ENCODE results near the gene MED31. TPM values are rescaled to one million over a fixed set of nuclear protein-coding genes. Genes with fewer than 3 reads are reported as not detected.

MED31 gene
- total and polyA plus RNA-seq, 2 of the 13 experiments (the other 11 are each of a cell fraction or from before 2014, with no cell fraction given) = 19.0 to 20.9 TPM

- TF ChIP-seq CCDC6 (CRISPR knock-in tag; IDR thresholded peaks at IDR 0.05) = no peak
- TF ChIP-seq ZNF549 (CRISPR knock-in tag; IDR thresholded peaks at IDR 0.05) = no peak
- TF ChIP-seq, protein P1, sequence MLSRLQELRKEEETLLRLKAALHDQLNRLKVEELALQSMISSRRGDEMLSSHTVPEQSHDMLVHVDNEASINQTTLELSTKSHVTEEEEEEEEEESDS (CRISPR knock-in tag; IDR thresholded peaks at IDR 0.05; ENCODE audit: borderline replicate concordance) = peak; percentile 32
- TF ChIP-seq ZBTB40 (IDR thresholded peaks at IDR 0.05) = no peak
- TF ChIP-seq ZBTB40 (CRISPR knock-in tag; IDR thresholded peaks at IDR 0.05) = peak; percentile 32
- TF ChIP-seq HOXA7 (CRISPR knock-in tag; IDR thresholded peaks at IDR 0.05) = no peak
- peak; percentile 72; the same call in 1 of the 2 replicates for TF ChIP-seq YEATS4 (CRISPR knock-in tag; IDR thresholded peaks at IDR 0.05; ENCODE audit: borderline replicate concordance)
- TF ChIP-seq, protein P2, sequence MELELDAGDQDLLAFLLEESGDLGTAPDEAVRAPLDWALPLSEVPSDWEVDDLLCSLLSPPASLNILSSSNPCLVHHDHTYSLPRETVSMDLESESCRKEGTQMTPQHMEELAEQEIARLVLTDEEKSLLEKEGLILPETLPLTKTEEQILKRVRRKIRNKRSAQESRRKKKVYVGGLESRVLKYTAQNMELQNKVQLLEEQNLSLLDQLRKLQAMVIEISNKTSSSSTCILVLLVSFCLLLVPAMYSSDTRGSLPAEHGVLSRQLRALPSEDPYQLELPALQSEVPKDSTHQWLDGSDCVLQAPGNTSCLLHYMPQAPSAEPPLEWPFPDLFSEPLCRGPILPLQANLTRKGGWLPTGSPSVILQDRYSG (CRISPR knock-in tag; IDR thresholded peaks at IDR 0.05) = no peak
- peak; percentile 95 for TF ChIP-seq ZFY (CRISPR knock-in tag; IDR thresholded peaks at IDR 0.05)
- peak; percentile 93 for TF ChIP-seq RBFOX2 (IDR thresholded peaks at IDR 0.05; ENCODE audit: low read depth, low read length)
- TF ChIP-seq CHD2 (IDR thresholded peaks at IDR 0.05; ENCODE audit: low read depth, low read length) = no peak
- no peak for TF ChIP-seq MATR3 (CRISPR knock-in tag; IDR thresholded peaks at IDR 0.05)
- no peak for TF ChIP-seq PCBP2 (optimal IDR thresholded peaks at IDR 0.05; ENCODE audit: low read depth, low read length, poor library complexity, severe bottlenecking)
- no peak for TF ChIP-seq MAFG (CRISPR knock-in tag; IDR thresholded peaks at IDR 0.05)
- 0 out of 2 replicates have a peak, but pooled peaks have one; percentile 33 for TF ChIP-seq ZNF441 (CRISPR knock-in tag; IDR thresholded peaks at IDR 0.05; ENCODE audit: borderline replicate concordance)
- TF ChIP-seq FOSL1 (CRISPR knock-in tag; IDR thresholded peaks at IDR 0.05; ENCODE audit: borderline replicate concordance) = no peak
- TF ChIP-seq, protein P3, sequence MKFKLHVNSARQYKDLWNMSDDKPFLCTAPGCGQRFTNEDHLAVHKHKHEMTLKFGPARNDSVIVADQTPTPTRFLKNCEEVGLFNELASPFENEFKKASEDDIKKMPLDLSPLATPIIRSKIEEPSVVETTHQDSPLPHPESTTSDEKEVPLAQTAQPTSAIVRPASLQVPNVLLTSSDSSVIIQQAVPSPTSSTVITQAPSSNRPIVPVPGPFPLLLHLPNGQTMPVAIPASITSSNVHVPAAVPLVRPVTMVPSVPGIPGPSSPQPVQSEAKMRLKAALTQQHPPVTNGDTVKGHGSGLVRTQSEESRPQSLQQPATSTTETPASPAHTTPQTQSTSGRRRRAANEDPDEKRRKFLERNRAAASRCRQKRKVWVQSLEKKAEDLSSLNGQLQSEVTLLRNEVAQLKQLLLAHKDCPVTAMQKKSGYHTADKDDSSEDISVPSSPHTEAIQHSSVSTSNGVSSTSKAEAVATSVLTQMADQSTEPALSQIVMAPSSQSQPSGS (CRISPR knock-in tag; IDR thresholded peaks at IDR 0.05) = no peak; the same call in 1 of the 2 replicates
- TF ChIP-seq IKZF1 (IDR thresholded peaks at IDR 0.05) = no peak
Measured at GRCh38 chr17:6640536-6641246, 10.7 kb downstream of the MED31 start, which contains the start of the genes KIAA0753 and TXNDC17 (continued).

All from HepG2 (cell line).